GM23248 (cell line): ENCODE data around the gene TMEM254. TPM values are rescaled to one million over a fixed set of nuclear protein-coding genes. Genes with fewer than 3 reads are reported as not detected.
"Not testable (repeated sequence)": the region's sequence is repeated elsewhere in the genome, so short reads cannot be mapped to it uniquely, and the experiment has no call there.

Source experiments
- DNase-seq: peaks from one replicate; pipeline ENCODE4 v3.0.0-alpha.2; 2015
- H2AFZ ChIP-seq: fragments of 200-600 bp; sonication (generic); 2 replicates; pipeline ENCODE4 v1.6.1; 2016; ENCODE audit warnings: antibody characterized with exemption
- H3F3A ChIP-seq: fragments of 200-600 bp; sonication (generic); 2 replicates; pipeline ENCODE4 v1.6.1; 2016; ENCODE audit warnings: mild to moderate bottlenecking, antibody characterized with exemption, mixed run types; ENCODE audit not compliant: insufficient read depth
- H3K27ac ChIP-seq: fragments of 200-600 bp; sonication (generic); 2 replicates; pipeline ENCODE4 v1.5.1; 2016; ENCODE audit warnings: mild to moderate bottlenecking
- H3K27me3 ChIP-seq: fragments of 200-600 bp; sonication (generic); replicated peaks from 2 replicates; pipeline ENCODE4 v1.6.1; 2016; ENCODE audit warnings: mild to moderate bottlenecking; ENCODE audit not compliant: insufficient read depth
- H3K36me3 ChIP-seq: fragments of 200-600 bp; sonication (generic); 2 replicates; pipeline ENCODE4 v1.6.1; 2016; ENCODE audit warnings: low read depth, mild to moderate bottlenecking
- H3K4me1 ChIP-seq: fragments of 200-600 bp; sonication (generic); 2 replicates; pipeline ENCODE4 v1.6.1; 2016; ENCODE audit warnings: mild to moderate bottlenecking; ENCODE audit not compliant: insufficient read depth
- H3K4me2 ChIP-seq: fragments of 200-600 bp; sonication (generic); one replicate; pipeline ENCODE4 v1.6.1; 2016; ENCODE audit warnings: mild to moderate bottlenecking; ENCODE audit not compliant: unreplicated experiment
- H3K4me3 ChIP-seq: fragments of 200-600 bp; sonication (generic); 2 replicates; pipeline ENCODE4 v1.5.1; 2016; ENCODE audit warnings: mild to moderate bottlenecking
- H3K79me2 ChIP-seq: fragments of 200-600 bp; sonication (generic); 2 replicates; pipeline ENCODE4 v1.6.1; 2016; ENCODE audit warnings: mild to moderate bottlenecking; ENCODE audit not compliant: insufficient read depth
- H3K9ac ChIP-seq: fragments of 200-600 bp; sonication (generic); 2 replicates; pipeline ENCODE4 v1.6.1; 2016; ENCODE audit warnings: mild to moderate bottlenecking
- H3K9me2 ChIP-seq: fragments of 200-600 bp; sonication (generic); 2 replicates; pipeline ENCODE4 v1.6.1; 2016; ENCODE audit warnings: mixed run types, mild to moderate bottlenecking, moderate library complexity; ENCODE audit not compliant: insufficient read depth
- H3K9me3 ChIP-seq: fragments of 200-600 bp; sonication (generic); one replicate; pipeline ENCODE4 v1.6.1; 2017; ENCODE audit warnings: low read depth
- H4K20me1 ChIP-seq: fragments of 200-600 bp; sonication (generic); 2 replicates; pipeline ENCODE4 v1.6.0; 2016; ENCODE audit not compliant: insufficient read depth
- EZH2 ChIP-seq: fragments of 200-600 bp; sonication (generic); IDR thresholded peaks from 2 replicates; pipeline ENCODE4 v1.6.1; 2018; ENCODE audit warnings: antibody characterized with exemption, mild to moderate bottlenecking; ENCODE audit not compliant: insufficient read depth, poor library complexity, severe bottlenecking
- EZH2phosphoT487 ChIP-seq: fragments of 200-600 bp; sonication (generic); IDR thresholded peaks from 2 replicates; pipeline ENCODE4 v1.6.1; 2018; ENCODE audit warnings: antibody characterized with exemption, moderate library complexity, mild to moderate bottlenecking, low read depth; ENCODE audit not compliant: insufficient read depth
- WGBS, 2 experiments: methylation state at CpG; one replicate each; pipeline ENCODE4 v1.1.6; 2015 to 2017; ENCODE audit warnings: low lambda C conversion rate in 2 of 2, low coverage in 1 of 2; ENCODE audit errors: missing lambda C conversion rate in 2 of 2; 5-methylcytosine and 5-hydroxymethylcytosine counted together
- in situ Hi-C: fragments of 300-500 bp; cut with MboI; formaldehyde crosslinking; loops from 2 replicates; pipeline ENCODE4 v1.15.0; 2020
- polyA plus RNA-seq: library from polyadenylated mRNA; unstranded; fragments of >200 nt; fragmentation: Nextera tagmentation; extraction: Ambion mirVana; gene quantifications from 2 replicates; pipeline ENCODE4 v1.2.1, GENCODE V29; 2016
- total RNA-seq: library from RNA; depleted of rRNA; stranded (reverse); fragments of >200 nt; shearing (Covaris generic); gene quantifications from 2 replicates; pipeline ENCODE4 v1.2.3, GENCODE V29; 2014; rRNA removed

Gene TMEM254, protein sequence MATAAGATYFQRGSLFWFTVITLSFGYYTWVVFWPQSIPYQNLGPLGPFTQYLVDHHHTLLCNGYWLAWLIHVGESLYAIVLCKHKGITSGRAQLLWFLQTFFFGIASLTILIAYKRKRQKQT
- 14.4 and 18.4 TPM in 2 replicates for total RNA-seq
- polyA plus RNA-seq = 38.4 and 39.2 TPM in 2 replicates

DNA sequence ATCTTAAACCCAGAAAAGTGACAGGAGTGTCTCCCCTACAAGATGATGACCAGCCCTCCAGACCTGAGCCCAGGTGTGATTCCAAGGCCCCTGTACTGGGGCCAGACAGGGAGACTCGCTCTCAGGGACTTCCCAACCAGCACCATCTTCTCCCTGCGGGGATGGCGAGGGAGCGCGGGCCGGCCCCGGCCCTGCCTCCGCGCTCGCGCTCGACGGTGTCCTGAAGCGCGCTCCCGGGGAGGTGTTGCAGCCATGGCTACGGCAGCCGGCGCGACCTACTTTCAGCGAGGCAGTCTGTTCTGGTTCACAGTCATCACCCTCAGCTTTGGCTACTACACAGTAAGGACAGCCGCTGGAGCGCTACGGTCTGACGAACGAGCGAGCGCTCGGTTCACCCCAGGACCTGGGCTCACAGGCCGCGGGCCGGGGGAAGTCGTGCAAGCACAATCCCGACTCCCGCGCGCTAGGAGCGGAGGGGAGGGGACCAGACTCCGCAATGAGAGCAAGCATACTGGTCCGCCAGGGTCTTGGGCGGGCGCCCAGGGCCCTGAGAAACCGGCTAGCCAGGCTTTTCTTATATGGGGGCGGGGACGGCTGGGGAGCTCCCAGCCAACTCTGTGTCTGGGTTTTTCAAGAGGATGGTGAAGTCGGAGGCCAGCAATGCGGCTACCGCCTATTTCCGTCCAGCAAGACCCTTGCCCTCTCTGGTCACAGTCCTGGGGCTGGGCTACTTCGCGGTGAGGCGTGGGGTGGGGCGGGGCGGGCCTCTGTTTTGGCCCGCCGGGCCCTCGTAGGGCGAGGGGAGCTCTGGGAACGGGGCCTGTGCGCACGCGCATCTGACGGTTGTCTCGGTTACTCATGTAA lies at the start of gene TMEM254:
TMEM254 (plus strand) TSS at position 218 of the 864 bp plus-strand sequence; CDS start at position 253, 35 bp downstream.
- WGBS, 2 experiments = 1% methylated on average over 57 to 61 of the region's 64 CpGs
- in situ Hi-C loops = no loop called here

DNA sequence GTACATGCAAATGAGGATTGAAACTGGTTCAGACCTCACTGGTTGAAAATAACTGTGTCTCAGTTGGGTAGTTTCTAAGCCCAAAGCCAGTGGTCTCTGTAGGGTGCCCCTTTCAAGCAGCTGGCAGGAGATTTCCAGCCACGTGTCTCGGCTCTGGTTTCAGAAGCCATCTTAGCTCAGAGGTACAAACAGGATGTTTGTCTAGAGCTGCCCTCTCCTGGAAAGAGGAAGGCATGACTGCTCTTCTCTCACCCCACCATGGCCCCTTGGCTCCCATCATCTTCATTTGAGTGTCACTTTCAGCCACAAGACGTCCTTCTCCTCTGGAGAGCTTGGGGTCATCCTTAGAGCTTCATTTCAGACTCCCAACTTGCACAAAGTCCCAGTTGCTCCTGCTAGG lies 49.3 kb upstream of the TMEM254 start:
- H3K27ac ChIP-seq, H3K27me3 ChIP-seq, H3K4me1 ChIP-seq, H3K9me3 ChIP-seq, H3K4me3 ChIP-seq, in situ Hi-C loops, H3K9me2 ChIP-seq, H3K79me2 ChIP-seq, H2AFZ ChIP-seq, H4K20me1 ChIP-seq, H3K4me2 ChIP-seq, H3K36me3 ChIP-seq, H3F3A ChIP-seq, H3K9ac ChIP-seq: not testable (repeated sequence)
- 53 to 60% methylated on average over 3 of the region's 3 CpGs for WGBS, 2 experiments
- DNase-seq = peak; percentile 15

More for the DNA sequence above, at the start of gene TMEM254:
- H3K4me1 ChIP-seq = peaks cover 15% of the 10 kb centered on the region
- TF ChIP-seq EZH2phosphoT487 = no peak
- TF ChIP-seq EZH2 = no peak
- peaks cover 17% of the 10 kb centered on the region; the same call in 1 of the 2 replicates for H3K79me2 ChIP-seq
- H3K36me3 ChIP-seq = no peaks in the 10 kb centered on the region
- H2AFZ ChIP-seq = peak within 1 kb of the TSS; percentile 92
- peaks cover 22% of the 10 kb centered on the region for H3F3A ChIP-seq
- no peaks in the 10 kb centered on the region for H4K20me1 ChIP-seq
- no peaks in the 10 kb centered on the region for H3K9me3 ChIP-seq
- H3K9ac ChIP-seq = peak within 1 kb of the TSS; percentile 94
- peak within 1 kb of the TSS; percentile 95 for H3K27ac ChIP-seq
- DNase-seq = peak; percentile 95
- no peaks in the 10 kb centered on the region for H3K27me3 ChIP-seq
- peak within 1 kb of the TSS; percentile 80 for H3K4me2 ChIP-seq
- H3K9me2 ChIP-seq = no peaks in the 10 kb centered on the region
- H3K4me3 ChIP-seq = peak within 1 kb of the TSS; percentile 81

DNA sequence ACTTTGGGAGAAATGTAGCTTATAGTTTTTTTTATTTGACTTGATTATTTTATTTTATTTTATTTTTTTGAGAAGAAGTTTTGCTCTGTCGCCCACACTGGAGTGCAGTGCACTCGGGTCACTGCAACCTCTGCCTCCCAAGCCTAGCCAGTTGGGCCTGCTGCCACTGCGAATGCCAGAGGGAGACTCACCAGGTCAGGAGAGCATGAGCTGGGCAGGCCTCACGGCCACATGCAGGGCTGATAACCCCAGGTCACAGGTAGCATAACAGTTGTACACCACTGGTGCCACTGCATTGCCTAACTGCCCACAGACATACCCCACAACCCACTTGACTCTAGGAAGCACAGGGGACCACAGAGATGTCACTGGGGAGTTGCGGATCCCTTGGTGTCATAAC lies 48.6 kb upstream of the TMEM254 start:
- H3K9me2 ChIP-seq, in situ Hi-C loops, H3K27me3 ChIP-seq, H3K9ac ChIP-seq, H3K36me3 ChIP-seq, H2AFZ ChIP-seq, H4K20me1 ChIP-seq, H3K4me3 ChIP-seq, H3K4me2 ChIP-seq, H3K9me3 ChIP-seq, DNase-seq, H3K4me1 ChIP-seq, H3F3A ChIP-seq, H3K27ac ChIP-seq, H3K79me2 ChIP-seq: not testable (repeated sequence)
- WGBS, 2 experiments = 45 to 53% methylated on average over 5 of the region's 5 CpGs

DNA sequence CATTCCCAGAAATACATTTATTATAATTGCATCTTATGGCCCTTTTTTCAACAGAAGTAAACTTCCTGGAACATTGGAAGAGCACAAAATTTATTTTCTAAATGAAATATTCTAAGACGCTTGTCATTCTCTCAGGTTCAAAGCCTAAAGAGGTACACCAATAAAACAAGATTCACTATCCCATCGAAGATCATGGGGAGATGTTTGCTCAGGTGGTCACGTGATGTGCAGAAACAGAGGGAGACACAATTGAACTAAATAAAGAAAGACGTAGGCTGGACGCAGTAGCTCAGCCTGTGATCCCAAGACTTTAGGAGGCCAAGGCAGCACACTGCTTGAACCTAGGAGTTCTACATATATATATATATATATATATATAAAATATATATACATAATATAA lies 46.0 kb upstream of the TMEM254 start:
- Histone ChIP-seq H3K79me2 (no peaks in the 10 kb centered on the region), H3K9me2 (no peaks in the 10 kb centered on the region), H3K9me3 (no peaks in the 10 kb centered on the region), H3K4me2 (no peak overlapping the region), H3K27me3 (no peaks in the 10 kb centered on the region), H4K20me1 (no peaks in the 10 kb centered on the region), H2AFZ (no peak overlapping the region), H3K4me1 (no peaks in the 10 kb centered on the region), H3K4me3 (no peak overlapping the region), H3K9ac (no peak overlapping the region), H3K36me3 (no peaks in the 10 kb centered on the region), H3F3A (no peaks in the 10 kb centered on the region), H3K27ac (no peak overlapping the region)
- 71 to 74% methylated on average over 5 of the region's 5 CpGs for WGBS, 2 experiments
- no peak for DNase-seq
- in situ Hi-C loops = no loop called here
- TF ChIP-seq EZH2 (no peak), EZH2phosphoT487 (no peak)

DNA sequence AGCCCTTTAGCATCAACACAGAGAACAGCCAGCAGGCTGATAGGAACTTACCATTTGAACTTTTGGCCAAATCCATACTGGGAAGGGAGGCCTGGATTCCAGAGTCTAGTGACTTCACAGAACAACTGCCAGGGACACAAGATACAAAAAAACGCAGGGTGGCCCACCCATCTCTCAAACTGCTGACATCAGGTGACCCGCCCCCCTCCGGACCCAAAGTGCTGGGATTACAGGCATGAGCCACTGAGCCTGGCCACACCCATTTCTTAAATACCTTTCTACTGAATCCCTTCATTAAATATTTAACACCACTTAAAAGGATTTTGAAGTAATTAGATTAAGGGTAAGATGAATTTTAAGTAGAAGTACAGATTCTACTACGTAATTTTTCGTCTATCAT lies 43.7 kb upstream of the TMEM254 start:
- H3K4me3 ChIP-seq, H3K79me2 ChIP-seq, H3F3A ChIP-seq, H4K20me1 ChIP-seq, H3K36me3 ChIP-seq, H3K4me2 ChIP-seq, H3K9ac ChIP-seq, H3K4me1 ChIP-seq, in situ Hi-C loops, H2AFZ ChIP-seq, H3K9me3 ChIP-seq, H3K27me3 ChIP-seq, H3K27ac ChIP-seq, H3K9me2 ChIP-seq, DNase-seq: not testable (repeated sequence)
- WGBS, 2 experiments = 75 to 76% methylated on average over 5 of the region's 5 CpGs

DNA sequence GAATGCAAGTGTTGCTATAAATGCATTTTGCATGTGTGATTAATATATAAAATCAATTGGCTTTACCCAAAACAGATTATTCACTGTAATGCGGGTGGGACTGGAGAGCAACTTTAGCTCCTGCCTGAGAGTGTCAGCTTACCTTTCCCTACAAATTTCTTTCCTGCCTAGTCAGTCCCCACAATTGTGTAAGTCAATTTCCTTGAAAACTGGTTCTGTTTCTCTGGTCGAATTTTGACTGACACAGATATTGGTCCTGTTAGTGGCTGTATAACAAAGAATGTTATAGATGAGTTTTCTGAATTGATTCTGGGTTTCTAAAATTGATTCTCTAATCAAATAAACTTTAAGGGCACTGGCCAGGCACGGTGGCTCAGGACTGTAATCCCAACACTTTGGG lies 43.0 kb upstream of the TMEM254 start:
- H3K36me3 ChIP-seq, in situ Hi-C loops, H2AFZ ChIP-seq, H3K4me3 ChIP-seq, DNase-seq, H3K4me2 ChIP-seq, H3K9me2 ChIP-seq, H4K20me1 ChIP-seq, H3K4me1 ChIP-seq, H3K9me3 ChIP-seq, H3K27me3 ChIP-seq, H3F3A ChIP-seq, H3K9ac ChIP-seq, H3K79me2 ChIP-seq, H3K27ac ChIP-seq: not testable (repeated sequence)
- WGBS, 2 experiments = 51 to 56% methylated on average over 3 of the region's 3 CpGs

DNA sequence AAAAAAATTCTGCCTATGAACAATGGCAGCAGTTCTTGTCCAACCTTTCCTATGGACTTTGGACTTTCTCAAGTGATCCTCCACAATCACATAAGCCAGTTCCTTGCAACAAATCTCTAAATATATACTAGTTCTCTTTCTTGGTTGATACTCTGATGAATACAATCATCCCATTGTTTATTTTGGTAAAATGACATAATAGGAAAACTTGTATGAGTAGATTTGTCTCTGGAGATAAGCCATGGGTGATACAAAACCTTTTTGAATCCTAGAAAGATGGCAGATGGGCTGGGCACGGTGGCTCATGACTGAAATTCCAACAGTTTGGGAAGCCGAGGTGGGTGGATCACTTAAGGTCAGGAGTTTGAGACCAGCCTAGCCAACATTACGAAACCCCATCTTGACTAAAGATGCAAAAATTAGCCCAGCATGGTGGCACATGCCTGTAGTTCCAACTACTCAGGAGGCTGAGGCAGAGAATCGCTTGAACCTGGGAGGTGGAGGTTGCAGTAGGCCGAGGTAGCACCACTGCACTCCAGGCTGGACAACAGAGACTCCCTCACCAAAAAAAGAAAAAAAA lies 41.5 kb upstream of the TMEM254 start:
- H3K9me2 ChIP-seq, H4K20me1 ChIP-seq, H2AFZ ChIP-seq, DNase-seq, H3K9ac ChIP-seq, H3K79me2 ChIP-seq, H3K27me3 ChIP-seq, in situ Hi-C loops, H3K4me3 ChIP-seq, H3F3A ChIP-seq, H3K27ac ChIP-seq, H3K4me2 ChIP-seq, H3K4me1 ChIP-seq, H3K36me3 ChIP-seq, H3K9me3 ChIP-seq: not testable (repeated sequence)
- 64 to 65% methylated on average over 5 of the region's 5 CpGs for whole genome bisulfite sequencing, 2 experiments
